Measurements from ENCODE around the gene CTU2. TPM values are rescaled to one million over a fixed set of nuclear protein-coding genes. Genes with fewer than 3 reads are reported as not detected.

The CTU2 gene
- total RNA-seq, 1 donor from 2014 or later: 20.3 TPM

- DNase-seq (ENCODE audit: low spot score): no peak
Observed at GRCh38 chr16:88726981-88727380, 20.7 kb downstream of the CTU2 start.

GRCh38 chr16:88727871-88728270 is 21.6 kb downstream of the CTU2 start:
- no peak for DNase-seq (ENCODE audit: low spot score)

- DNase-seq (ENCODE audit: low spot score): no peak
Observed at GRCh38 chr16:88730632-88731607, 24.6 kb downstream of the CTU2 start.

- no peak for DNase-seq (ENCODE audit: low spot score)
Observed at GRCh38 chr16:88731699-88732098, 25.4 kb downstream of the CTU2 start.

GRCh38 chr16:88732172-88732960 is 26.1 kb downstream of the CTU2 start:
- DNase-seq (ENCODE audit: low spot score): no peak

- DNase-seq (ENCODE audit: low spot score): no peak
Observed at GRCh38 chr16:88732961-88733294, 26.6 kb downstream of the CTU2 start.

- DNase-seq (ENCODE audit: low spot score): no peak
Observed at GRCh38 chr16:88733630-88734360, 27.5 kb downstream of the CTU2 start.

GRCh38 chr16:88734361-88734728 is 28.0 kb downstream of the CTU2 start:
- no peak for DNase-seq (ENCODE audit: low spot score)

GRCh38 chr16:88735121-88735520 is 28.8 kb downstream of the CTU2 start:
- DNase-seq (ENCODE audit: low spot score): no peak

GRCh38 chr16:88735616-88736015 is 29.3 kb downstream of the CTU2 start:
- no peak for DNase-seq (ENCODE audit: low spot score)

GRCh38 chr16:88736088-88736487 is 29.8 kb downstream of the CTU2 start:
- DNase-seq (ENCODE audit: low spot score): no peak

- no peak for DNase-seq (ENCODE audit: low spot score)
Observed at GRCh38 chr16:88736496-88736895, 30.2 kb downstream of the CTU2 start.

GRCh38 chr16:88737298-88738150 is 31.2 kb downstream of the CTU2 start:
- no peak for DNase-seq (ENCODE audit: low spot score)

- DNase-seq (ENCODE audit: low spot score): no peak
Observed at GRCh38 chr16:88738151-88739084, 32.1 kb downstream of the CTU2 start.

- no peak for DNase-seq (ENCODE audit: low spot score)
Observed at GRCh38 chr16:88739139-88739976, 33.1 kb downstream of the CTU2 start.

GRCh38 chr16:88739977-88740726 is 33.8 kb downstream of the CTU2 start:
- no peak for DNase-seq (ENCODE audit: low spot score)

- DNase-seq (ENCODE audit: low spot score): no peak
Observed at GRCh38 chr16:88740727-88741055, 34.4 kb downstream of the CTU2 start.

GRCh38 chr16:88741368-88741767 is 35.1 kb downstream of the CTU2 start:
- DNase-seq (ENCODE audit: low spot score): no peak

Measured in mesenteric fat pad (tissue), 1 donor.